Inflammatory macrophage treated with lipopolysaccharide for 1 hour (primary cell): ENCODE data around the gene TSC22D3.
"Not testable (repeated sequence)": the region's sequence is repeated elsewhere in the genome, so short reads cannot be mapped to it uniquely, and the experiment has no call there.

Experiments
- DNase-seq, 2 donors: peaks; one replicate each; pipeline ENCODE4 v3.0.0-alpha.2; 2020 to 2022

Gene TSC22D3

GRCh38 chrX:107775734-107776511 lies at the start of gene TSC22D3:
Gene TSC22D3 (minus strand): TSS chrX:107775787. CDS start chrX:107775419, 368 bp downstream.
- peak; percentile 14 to 24 for DNase-seq

- peak; percentile 40 to 75 for DNase-seq
Measured at GRCh38 chrX:107823456-107823855, 47.9 kb upstream of the TSC22D3 start.

GRCh38 chrX:107823042-107823441 lies 47.5 kb upstream of the TSC22D3 start:
- no peak for DNase-seq

DNA sequence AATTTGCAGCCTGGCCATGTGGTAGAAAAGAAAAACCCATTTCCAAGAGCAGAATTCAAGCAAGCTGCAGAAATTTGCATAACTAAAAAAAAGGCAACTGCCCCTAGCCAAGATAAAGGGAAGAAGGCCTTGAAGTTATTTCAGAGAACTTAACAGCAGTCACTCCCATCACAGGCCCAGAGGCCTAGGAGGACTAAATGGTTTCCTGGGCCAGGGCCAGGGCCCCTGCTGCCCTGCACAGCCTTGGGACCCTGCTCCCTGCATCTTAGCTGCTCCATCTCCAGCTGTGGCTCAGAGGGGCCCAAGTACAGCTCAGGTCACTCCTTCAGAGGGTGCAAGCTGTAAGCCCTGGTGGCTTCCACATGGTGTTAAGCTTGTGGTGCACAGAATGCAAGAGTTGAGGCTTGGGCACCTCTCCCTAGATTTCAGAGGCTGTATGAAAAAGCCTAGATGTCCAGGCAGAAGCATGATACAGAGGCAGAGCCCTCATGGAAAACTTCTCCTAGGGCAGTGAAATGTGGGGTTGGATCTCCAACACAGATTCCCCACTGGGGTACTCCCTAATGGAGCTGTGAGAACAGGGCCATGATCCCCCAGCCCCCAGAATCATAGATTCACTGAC lies 43.4 kb upstream of the TSC22D3 start:
- DNase-seq, result no peak

DNA sequence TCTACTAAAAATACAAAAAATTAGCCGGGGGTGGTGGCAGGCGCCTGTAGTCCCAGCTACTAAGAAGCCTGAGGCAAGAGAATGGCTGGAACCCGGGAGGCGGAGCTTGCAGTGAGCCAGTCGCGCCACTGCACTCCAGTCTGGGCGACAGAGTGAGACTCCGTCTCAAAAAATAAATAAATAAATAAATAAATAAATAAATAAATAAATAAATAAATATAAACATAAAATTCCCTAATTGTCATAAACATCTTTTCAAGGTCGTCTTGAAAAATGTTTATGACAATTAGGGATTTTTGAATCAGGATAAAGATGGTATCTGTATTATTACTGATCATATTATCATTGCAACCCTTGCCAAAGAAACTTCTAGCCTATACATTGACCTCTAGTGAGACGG lies 34.5 kb upstream of the TSC22D3 start:
- not testable (repeated sequence) for DNase-seq

DNA sequence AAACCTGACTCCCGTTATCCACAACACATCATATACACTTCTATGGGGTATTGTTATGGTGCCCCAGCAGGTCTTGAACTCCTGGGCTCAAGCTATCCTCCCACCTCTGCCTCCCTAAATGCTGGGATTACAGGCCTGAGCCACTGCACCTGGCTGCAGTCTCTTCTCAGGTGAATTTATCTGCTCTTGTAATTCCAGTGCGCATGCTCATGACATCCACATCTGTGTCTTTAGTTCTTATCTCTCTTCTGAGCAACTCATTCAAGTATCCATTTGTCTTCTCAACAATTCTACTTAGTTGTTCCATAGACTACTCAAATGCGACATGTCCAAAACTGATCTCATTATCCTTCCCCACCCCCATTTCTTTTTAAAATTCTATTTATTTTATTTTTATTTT lies 29.6 kb upstream of the TSC22D3 start:
- DNase-seq, result no peak

GRCh38 chrX:107804427-107804826 lies 28.8 kb upstream of the TSC22D3 start:
- no peak for DNase-seq

GRCh38 chrX:107787827-107788226 lies 12.2 kb upstream of the TSC22D3 start:
- DNase-seq, result no peak

DNA sequence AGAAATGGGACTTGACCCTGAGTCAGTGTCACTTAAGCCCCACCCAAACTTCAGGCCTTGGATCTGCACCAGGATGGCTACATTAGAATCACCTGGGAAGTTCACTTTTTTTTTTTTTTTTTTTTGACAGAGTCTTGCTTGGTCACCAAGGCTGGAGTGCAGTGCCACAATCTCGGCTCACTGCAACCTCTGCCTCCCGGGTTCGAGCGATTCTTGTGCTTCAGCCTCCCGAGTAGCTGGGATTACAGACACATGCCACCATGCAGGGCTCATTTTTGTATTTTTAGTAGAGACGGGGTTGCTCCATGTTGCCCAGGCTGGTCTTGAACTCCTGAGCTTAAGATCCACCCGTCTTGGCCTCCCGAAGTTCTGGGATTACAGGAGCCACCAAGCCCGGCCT lies 4.9 kb upstream of the TSC22D3 start:
- no peak for DNase-seq

GRCh38 chrX:107777536-107777832 lies 1.9 kb upstream of the TSC22D3 start, which contains the start of gene NCBP2L:
Gene NCBP2L (plus strand): TSS chrX:107777733. CDS start chrX:107794221, 16,488 bp downstream.
- DNase-seq, result no peak

DNA sequence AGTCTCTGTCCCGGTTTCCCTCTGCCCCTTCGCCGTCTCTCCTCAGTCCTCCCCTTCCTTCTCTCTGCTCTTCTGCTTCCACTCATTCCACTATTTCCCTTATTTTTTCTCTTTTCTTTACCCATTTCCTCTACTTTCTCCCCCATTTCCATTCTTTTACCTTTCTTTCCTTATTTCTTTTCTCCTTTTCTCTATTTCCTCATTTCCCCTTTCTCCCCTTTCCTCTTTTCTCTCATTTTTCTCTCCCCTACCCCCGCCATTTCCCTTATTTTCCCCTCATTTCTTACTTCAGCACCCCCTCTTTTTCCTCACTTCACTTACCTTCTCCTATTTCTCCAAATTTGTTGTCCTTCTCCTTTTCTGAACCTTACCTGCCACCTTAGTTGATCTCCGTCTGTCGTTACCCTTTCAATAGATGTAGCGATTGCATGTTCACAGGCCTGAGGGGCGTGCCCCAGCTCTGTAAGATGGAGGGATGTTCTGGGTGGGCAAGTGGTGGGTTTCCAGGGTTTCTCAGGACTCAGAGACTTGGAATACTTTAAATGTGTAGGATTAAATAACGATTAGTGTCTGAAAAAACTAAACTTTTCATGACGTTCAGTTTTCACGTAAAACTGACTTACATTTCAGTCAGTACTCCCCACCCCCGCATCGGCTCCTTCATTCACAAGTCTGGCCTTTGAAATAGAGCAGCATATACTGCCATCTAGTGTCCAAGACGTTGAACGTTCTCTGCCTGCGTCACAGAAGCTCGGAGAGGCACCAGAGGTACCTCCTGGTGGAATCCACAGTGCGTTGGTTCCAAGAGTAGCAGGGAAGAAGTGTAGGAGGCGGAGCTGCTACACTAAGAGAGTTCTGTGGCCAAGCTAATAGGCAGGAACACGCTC lies 1.3 kb upstream of the TSC22D3 start:
- peak; percentile 77 to 85 for DNase-seq

- no peak for DNase-seq
Measured at GRCh38 chrX:107775000-107775733, 420 bp downstream of the TSC22D3 start.

GRCh38 chrX:107773906-107774435 lies 1.6 kb downstream of the TSC22D3 start:
- DNase-seq, result no peak

DNA sequence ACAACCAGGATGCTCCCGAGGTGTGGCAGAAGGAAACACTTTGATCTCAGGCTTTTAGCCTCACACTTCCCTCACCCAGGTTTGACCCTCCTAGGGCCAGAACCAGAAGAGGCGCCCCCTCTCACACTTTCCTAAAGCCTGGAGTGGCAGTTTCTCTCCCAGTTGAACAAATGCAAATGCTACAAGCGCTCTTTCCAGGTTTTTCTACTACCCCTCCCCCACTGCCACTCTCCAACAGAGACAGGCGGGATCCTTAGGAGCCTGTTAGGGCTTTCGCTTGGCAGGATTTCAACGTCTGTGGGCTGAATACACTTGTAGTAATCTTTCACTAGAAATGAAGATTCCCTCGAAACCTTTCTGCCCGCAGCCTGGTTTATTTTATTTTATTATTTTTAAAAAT lies 2.4 kb downstream of the TSC22D3 start:
- DNase-seq, result no peak

- no peak for DNase-seq
Measured at GRCh38 chrX:107769581-107770317, 5.8 kb downstream of the TSC22D3 start.

DNA sequence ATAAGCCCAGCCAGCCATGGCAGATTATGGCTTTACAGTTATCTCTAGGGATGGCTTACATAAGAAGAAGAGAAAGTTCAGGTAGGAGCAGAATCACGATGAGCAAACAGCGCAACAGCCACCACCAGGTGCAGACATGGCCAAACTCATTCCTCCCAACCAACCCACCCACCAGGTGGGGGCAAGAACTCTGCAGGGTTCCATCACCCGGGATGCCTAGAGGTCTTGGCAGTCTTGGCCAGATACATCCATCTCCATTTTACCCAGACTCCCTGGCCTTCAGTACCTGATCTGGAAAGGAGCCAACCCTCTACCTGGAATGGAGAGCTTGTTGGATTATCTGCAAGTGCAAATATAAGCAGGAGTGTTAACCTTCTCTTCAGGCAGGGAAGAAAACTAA lies 7.5 kb downstream of the TSC22D3 start:
- DNase-seq, result no peak

DNA sequence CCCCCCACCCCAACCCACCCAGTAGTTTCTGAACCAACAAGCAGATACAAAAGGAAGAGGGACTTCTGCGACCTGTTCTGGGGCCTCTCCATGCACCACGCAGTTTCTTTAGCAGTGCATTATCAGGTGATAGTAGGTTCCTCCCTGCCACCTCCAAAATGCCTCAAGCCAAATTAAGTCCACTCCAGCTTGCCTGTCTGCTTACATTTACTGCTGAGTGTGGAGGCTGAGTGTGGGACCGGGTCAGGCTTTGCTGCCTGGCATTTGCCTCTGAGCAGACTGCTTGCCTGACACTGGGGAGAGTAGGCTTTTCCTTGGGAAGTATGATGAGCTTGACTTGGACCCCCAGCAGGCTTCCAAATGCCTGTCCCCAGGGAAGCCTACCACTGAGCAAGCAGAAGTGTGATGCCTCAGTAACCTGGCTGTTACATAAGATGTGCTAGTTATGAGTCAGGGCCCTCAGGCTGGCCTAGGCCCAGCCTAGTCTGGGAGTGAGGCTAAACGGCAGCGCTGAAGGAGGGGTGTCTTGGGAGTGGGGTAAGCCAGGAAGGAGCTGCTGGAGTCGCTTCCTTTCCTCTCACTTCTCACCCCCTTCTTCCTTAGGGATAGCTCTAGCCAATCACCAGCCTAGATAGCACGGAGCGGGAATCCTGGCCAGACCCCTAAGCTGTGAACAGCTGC lies 9.0 kb downstream of the TSC22D3 start:
- no peak for DNase-seq

DNA sequence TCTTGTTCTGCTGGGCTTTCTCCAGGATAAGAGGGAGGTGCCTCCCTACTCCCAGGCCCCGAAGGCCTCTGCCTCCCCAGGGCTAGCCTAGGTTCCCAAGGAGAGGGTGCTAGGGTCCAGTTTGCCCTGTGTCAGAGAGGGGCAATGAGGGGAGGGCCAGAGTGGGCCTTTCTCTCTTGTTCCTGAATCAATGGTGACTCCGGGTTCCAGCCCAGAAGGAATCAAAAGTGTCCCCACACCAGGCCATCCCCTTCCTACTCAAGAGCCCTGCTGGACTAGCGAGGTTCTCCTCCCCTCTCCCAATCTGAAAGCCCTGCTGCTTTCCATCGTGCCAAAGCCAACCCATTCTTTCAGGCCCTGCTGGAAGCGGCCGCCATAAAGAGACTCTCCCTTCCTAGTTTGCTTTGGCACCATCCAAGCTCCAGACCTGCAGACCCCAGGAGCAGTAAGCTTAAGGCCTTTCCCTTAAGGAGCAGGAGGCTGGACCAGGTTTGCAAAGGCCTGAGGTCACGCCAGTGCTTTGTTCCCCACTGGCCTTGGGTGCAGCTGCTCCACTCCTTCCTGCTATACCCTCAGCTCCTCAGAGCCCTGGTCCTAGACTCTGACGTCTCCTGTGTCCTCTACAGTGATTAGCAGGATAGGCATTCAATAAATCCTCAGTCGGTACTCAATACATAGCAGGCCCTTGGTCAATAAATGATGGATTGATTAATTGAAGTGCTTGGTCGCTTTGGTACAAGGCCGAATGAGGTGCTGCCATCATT lies 10.6 kb downstream of the TSC22D3 start:
- DNase-seq, result no peak

GRCh38 chrX:107763647-107764046 lies 11.9 kb downstream of the TSC22D3 start:
- DNase-seq, result no peak

DNA sequence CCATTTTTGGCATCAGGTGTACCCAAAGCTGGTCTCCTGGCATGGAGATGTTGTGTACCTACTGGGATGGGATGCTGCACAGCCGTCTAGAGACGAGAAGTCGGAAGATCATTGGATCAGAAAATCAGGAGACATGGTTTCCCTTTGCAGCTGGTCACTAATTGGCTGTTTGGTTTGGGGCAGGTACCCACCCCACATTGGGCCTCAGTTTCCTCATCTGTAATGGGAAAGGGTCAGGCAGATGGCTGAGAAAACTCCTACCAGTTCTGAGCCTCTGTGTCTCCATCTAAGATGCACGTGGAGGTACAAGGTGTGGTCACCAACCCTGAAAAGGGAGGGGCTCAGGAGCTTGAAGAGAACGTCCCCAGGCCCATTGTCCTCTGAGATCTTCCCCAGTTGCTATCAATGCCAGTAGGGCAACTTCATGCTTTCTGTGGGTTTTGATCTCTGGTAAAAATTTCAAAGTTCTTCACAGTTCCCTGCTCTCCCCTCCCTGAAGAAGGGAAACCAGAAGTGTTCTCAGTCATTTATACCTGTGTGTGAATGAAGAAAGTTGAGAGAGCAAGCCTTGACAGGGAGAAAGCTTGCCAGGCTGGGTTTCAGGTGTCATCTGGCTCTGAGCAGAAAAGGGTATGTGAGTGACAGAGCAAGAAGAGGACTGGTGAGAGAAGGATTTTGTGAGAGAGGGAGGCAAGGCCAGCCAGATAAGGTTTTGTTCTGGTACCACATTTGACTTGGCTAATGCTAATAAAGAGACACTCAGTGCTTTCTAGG lies 15.1 kb downstream of the TSC22D3 start:
- no peak for DNase-seq
